Panc1 (cell line): Measurements from ENCODE around the gene UBQLN4. TPM values are rescaled to one million over a fixed set of nuclear protein-coding genes. Genes with fewer than 3 reads are reported as not detected.

Source experiments
- ATAC-seq: fragments of 200-7000 bp; cut with Tn5 transposase; 2 replicates; pipeline ENCODE4 v1.9.1; 2020; ENCODE audit warnings: mild to moderate bottlenecking, moderate library complexity
- BruUV-seq: library from RNA; stranded (reverse); fragments of 400-500 nt; replicated peaks from 2 replicates; lab custom pipeline; 2021; lab: Mats Ljungman, UMichigan
- CTCF ChIA-PET: fragments of 300-600 bp; sonication (Branson Sonifier 250); formaldehyde crosslinking; loops from one replicate; lab custom pipeline; 2022; ENCODE audit warnings: antibody characterized with exemption; lab: Charles Lee
- POLR2A ChIA-PET: fragments of 300-600 bp; sonication (Branson Sonifier 250); formaldehyde crosslinking; loops from one replicate; lab custom pipeline; 2022; ENCODE audit warnings: antibody characterized with exemption; lab: Charles Lee
- DNase-seq: peaks from one replicate; pipeline ENCODE4 v3.0.0-alpha.2; 2010; ENCODE audit warnings: low read depth, low spot score
- H3K27ac ChIP-seq: 2 replicates; pipeline ENCODE4 v1.5.1; 2011; ENCODE audit warnings: mild to moderate bottlenecking, low read length, inconsistent platforms
- H3K27me3 ChIP-seq: fragments of 200-500 bp; sonication (Bioruptor generic); 2 replicates; pipeline ENCODE4 v1.6.0; 2014; ENCODE audit warnings: low read length, inconsistent platforms; ENCODE audit not compliant: control insufficient read depth, insufficient read depth
- H3K36me3 ChIP-seq: fragments of 200-500 bp; sonication (Bioruptor generic); 2 replicates; pipeline ENCODE4 v1.5.1; 2014; ENCODE audit warnings: inconsistent platforms, mild to moderate bottlenecking, low read length, moderate library complexity; ENCODE audit not compliant: control insufficient read depth, insufficient read depth
- H3K4me1 ChIP-seq: 2 replicates; pipeline ENCODE4 v1.5.1; 2011; ENCODE audit warnings: inconsistent platforms, mild to moderate bottlenecking, low read length, moderate library complexity; ENCODE audit not compliant: control insufficient read depth, insufficient read depth
- H3K4me3 ChIP-seq, 2 experiments: 2 replicates each; pipeline ENCODE4 v1.5.1; 2011 to 2012; ENCODE audit warnings: low read depth in 2 of 2, low read length in 2 of 2, mild to moderate bottlenecking in 2 of 2, inconsistent platforms in 1 of 2, moderate library complexity in 1 of 2
- H3K9me3 ChIP-seq: fragments of 200-500 bp; sonication (Bioruptor generic); 2 replicates; pipeline ENCODE4 v1.5.1; 2014; ENCODE audit warnings: low read depth, mild to moderate bottlenecking, inconsistent platforms, low read length, moderate library complexity; ENCODE audit not compliant: control insufficient read depth, insufficient read depth
- POLR2AphosphoS5 ChIP-seq: IDR thresholded peaks from 2 replicates; pipeline ENCODE4 v1.6.1; 2012; ENCODE audit warnings: mild to moderate bottlenecking, low read depth, low read length, moderate library complexity
- SIN3A ChIP-seq: IDR thresholded peaks from 2 replicates; pipeline ENCODE4 v1.6.1; 2012; ENCODE audit warnings: low read depth, mild to moderate bottlenecking, low read length, moderate library complexity, borderline replicate concordance; ENCODE audit not compliant: insufficient read depth
- TCF7L2 ChIP-seq: IDR thresholded peaks from 2 replicates; pipeline ENCODE4 v1.6.1; 2011; ENCODE audit warnings: mild to moderate bottlenecking, low read depth, low read length, inconsistent platforms
- in situ Hi-C: cut with HindIII; loops from 2 replicates; pipeline ENCODE4 v1.10.0; 2016; ENCODE audit warnings: low sequenced_read_pairs, low pct_unique_long_range_greater_than_20kb
- intact Hi-C: fragments of 100-400 bp; cut with micrococcal nuclease; formaldehyde crosslinking; loops from one replicate; pipeline ENCODE4 v1.10.0; 2022; ENCODE audit not compliant: unreplicated experiment
- total RNA-seq: library from RNA; stranded (reverse); gene quantifications from one replicate; pipeline ENCODE4 v1.2.1, GENCODE V29; 2021; ENCODE audit not compliant: unreplicated experiment
- TF ChIP-seq, protein P1 (sequence below), 2 experiments: IDR thresholded peaks; 2 replicates each; pipeline ENCODE4 v1.6.1; 2011 to 2012; ENCODE audit warnings: low read depth in 2 of 2, control low read depth in 1 of 2, low read length in 1 of 2, mild to moderate bottlenecking in 1 of 2, moderate library complexity in 1 of 2; ENCODE audit not compliant: insufficient read depth in 1 of 2
- TF ChIP-seq, protein P2 (sequence below): fragments of 450-650 bp; IDR thresholded peaks from 2 replicates; pipeline ENCODE4 v1.5.1; 2017; ENCODE audit warnings: mild to moderate bottlenecking

Gene UBQLN4
- total RNA-seq, 1 experiment from 2014 or later: 60.0 TPM

DNA sequence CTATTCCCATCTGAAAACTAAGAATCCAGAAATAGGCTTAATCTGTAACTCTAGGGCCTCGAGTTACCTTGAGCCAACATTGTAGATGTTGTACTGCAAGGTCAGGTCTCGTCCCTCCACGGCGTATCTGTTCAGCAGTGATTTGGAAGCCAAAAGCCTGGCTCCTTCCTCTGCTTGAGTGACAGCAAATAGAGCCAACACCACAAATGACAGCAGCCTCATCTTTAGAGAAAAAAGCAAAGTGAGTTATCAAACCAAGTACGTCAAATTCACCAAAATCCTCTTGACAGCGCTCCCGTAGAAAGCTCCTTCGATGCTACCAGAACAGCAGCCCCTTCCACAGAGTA lies 33.7 kb downstream of the UBQLN4 start:
- intact Hi-C loops (no loop called here), in situ Hi-C loops (no loop called here)
- H3K27ac ChIP-seq: peak overlapping the region; percentile 81
- ChIA-PET CTCF (no interaction called here), POLR2A (no interaction called here)
- H3K4me3 ChIP-seq: peak overlapping the region; percentile 70 to 89
- BruUV-seq: TSS peak; percentile 93
- no peaks in the 10 kb centered on the region for H3K9me3 ChIP-seq
- TF ChIP-seq POLR2AphosphoS5: no peak
- TF ChIP-seq, protein P1, sequence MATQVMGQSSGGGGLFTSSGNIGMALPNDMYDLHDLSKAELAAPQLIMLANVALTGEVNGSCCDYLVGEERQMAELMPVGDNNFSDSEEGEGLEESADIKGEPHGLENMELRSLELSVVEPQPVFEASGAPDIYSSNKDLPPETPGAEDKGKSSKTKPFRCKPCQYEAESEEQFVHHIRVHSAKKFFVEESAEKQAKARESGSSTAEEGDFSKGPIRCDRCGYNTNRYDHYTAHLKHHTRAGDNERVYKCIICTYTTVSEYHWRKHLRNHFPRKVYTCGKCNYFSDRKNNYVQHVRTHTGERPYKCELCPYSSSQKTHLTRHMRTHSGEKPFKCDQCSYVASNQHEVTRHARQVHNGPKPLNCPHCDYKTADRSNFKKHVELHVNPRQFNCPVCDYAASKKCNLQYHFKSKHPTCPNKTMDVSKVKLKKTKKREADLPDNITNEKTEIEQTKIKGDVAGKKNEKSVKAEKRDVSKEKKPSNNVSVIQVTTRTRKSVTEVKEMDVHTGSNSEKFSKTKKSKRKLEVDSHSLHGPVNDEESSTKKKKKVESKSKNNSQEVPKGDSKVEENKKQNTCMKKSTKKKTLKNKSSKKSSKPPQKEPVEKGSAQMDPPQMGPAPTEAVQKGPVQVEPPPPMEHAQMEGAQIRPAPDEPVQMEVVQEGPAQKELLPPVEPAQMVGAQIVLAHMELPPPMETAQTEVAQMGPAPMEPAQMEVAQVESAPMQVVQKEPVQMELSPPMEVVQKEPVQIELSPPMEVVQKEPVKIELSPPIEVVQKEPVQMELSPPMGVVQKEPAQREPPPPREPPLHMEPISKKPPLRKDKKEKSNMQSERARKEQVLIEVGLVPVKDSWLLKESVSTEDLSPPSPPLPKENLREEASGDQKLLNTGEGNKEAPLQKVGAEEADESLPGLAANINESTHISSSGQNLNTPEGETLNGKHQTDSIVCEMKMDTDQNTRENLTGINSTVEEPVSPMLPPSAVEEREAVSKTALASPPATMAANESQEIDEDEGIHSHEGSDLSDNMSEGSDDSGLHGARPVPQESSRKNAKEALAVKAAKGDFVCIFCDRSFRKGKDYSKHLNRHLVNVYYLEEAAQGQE (IDR thresholded peaks at IDR 0.05; ENCODE audit: insufficient read depth in 1 of 2, low read depth in 2 of 2, low read length in 1 of 2): no peak
- TF ChIP-seq, protein P2, sequence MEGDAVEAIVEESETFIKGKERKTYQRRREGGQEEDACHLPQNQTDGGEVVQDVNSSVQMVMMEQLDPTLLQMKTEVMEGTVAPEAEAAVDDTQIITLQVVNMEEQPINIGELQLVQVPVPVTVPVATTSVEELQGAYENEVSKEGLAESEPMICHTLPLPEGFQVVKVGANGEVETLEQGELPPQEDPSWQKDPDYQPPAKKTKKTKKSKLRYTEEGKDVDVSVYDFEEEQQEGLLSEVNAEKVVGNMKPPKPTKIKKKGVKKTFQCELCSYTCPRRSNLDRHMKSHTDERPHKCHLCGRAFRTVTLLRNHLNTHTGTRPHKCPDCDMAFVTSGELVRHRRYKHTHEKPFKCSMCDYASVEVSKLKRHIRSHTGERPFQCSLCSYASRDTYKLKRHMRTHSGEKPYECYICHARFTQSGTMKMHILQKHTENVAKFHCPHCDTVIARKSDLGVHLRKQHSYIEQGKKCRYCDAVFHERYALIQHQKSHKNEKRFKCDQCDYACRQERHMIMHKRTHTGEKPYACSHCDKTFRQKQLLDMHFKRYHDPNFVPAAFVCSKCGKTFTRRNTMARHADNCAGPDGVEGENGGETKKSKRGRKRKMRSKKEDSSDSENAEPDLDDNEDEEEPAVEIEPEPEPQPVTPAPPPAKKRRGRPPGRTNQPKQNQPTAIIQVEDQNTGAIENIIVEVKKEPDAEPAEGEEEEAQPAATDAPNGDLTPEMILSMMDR: no peak
- no peak for TF ChIP-seq TCF7L2
- TF ChIP-seq SIN3A: no peak
- peaks cover 4% of the 10 kb centered on the region; the same call in 1 of the 2 replicates for H3K36me3 ChIP-seq
- peaks cover 6% of the 10 kb centered on the region; the same call in 1 of the 2 replicates for H3K4me1 ChIP-seq
- no peak for DNase-seq
- H3K27me3 ChIP-seq: no peaks in the 10 kb centered on the region
- ATAC-seq: no peak

DNA sequence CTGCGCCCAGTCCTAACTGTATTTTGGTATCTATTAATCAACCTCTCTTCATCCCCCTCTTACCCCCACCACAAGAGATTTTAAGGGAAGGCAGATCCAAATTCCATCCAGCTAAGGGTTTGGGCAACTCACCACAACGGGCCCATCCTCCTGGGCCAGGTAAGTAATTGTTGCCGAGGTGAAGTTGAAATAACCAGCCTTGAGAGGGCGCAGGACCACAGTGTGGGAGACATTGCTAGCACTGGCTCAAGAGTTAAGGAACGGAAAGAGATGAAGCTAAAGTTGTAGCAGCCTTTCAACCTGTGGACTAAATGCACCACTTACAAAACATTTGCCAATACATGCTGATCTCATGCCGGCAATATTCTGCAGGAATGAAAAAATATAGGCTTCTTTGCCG lies 38.8 kb downstream of the UBQLN4 start:
- H3K4me1 ChIP-seq: peaks cover 3% of the 10 kb centered on the region; the same call in 1 of the 2 replicates
- ChIA-PET CTCF (no interaction called here), POLR2A (no interaction called here)
- BruUV-seq: no TSS peak
- TF ChIP-seq POLR2AphosphoS5: no peak
- TF ChIP-seq, protein P1 (IDR thresholded peaks at IDR 0.05; ENCODE audit: insufficient read depth in 1 of 2, low read depth in 2 of 2, low read length in 1 of 2): no peak
- TF ChIP-seq TCF7L2: no peak
- TF ChIP-seq SIN3A: no peak
- TF ChIP-seq, protein P2: no peak
- H3K27ac ChIP-seq: no peak overlapping the region
- intact Hi-C loops (no loop called here), in situ Hi-C loops (no loop called here)
- DNase-seq (no peak), ATAC-seq (0 out of 2 replicates have a peak, but pooled peaks have one; percentile 44)
- no peaks in the 10 kb centered on the region for H3K9me3 ChIP-seq
- H3K4me3 ChIP-seq: no peak overlapping the region
- no peaks in the 10 kb centered on the region for H3K27me3 ChIP-seq
- H3K36me3 ChIP-seq: peaks cover 13% of the 10 kb centered on the region
